HG02852 (cell line): ENCODE data around the gene P2RX3.
A peak's percentile ranks its signal among the peaks of the same experiment; 100 is the strongest.

Experiments used
- ATAC-seq: cut with Tn5 transposase; IDR thresholded peaks from one replicate; pipeline ENCODE4 v1.9.1; 2021; ENCODE audit warnings: mild to moderate bottlenecking, moderate library complexity; ENCODE audit not compliant: unreplicated experiment

Gene P2RX3

GRCh38 chr11:57309106-57310059 lies 28.8 kb upstream of the P2RX3 start:
- ATAC-seq = no peak

GRCh38 chr11:57310091-57310490 lies 28.1 kb upstream of the P2RX3 start:
- ATAC-seq = no peak

GRCh38 chr11:57310630-57311086 lies 27.5 kb upstream of the P2RX3 start:
- ATAC-seq = no peak

- peak; percentile 96 for ATAC-seq
Measured at GRCh38 chr11:57311109-57311936, 26.8 kb upstream of the P2RX3 start.

GRCh38 chr11:57312511-57313021 lies 25.6 kb upstream of the P2RX3 start:
- ATAC-seq = no peak

GRCh38 chr11:57313071-57313787 lies 24.9 kb upstream of the P2RX3 start:
- no peak for ATAC-seq

GRCh38 chr11:57313788-57314135 lies 24.4 kb upstream of the P2RX3 start:
- ATAC-seq = no peak

- no peak for ATAC-seq
Measured at GRCh38 chr11:57314221-57314973, 23.8 kb upstream of the P2RX3 start.

- ATAC-seq = no peak
Measured at GRCh38 chr11:57315491-57315890, 22.7 kb upstream of the P2RX3 start.

- no peak for ATAC-seq
Measured at GRCh38 chr11:57316017-57316416, 22.1 kb upstream of the P2RX3 start.

GRCh38 chr11:57318178-57318577 lies 20.0 kb upstream of the P2RX3 start:
- no peak for ATAC-seq

- no peak for ATAC-seq
Measured at GRCh38 chr11:57320067-57320718, 18.0 kb upstream of the P2RX3 start.

- no peak for ATAC-seq
Measured at GRCh38 chr11:57320719-57321387, 17.3 kb upstream of the P2RX3 start.

- ATAC-seq = no peak
Measured at GRCh38 chr11:57321388-57322255, 16.5 kb upstream of the P2RX3 start.

GRCh38 chr11:57322256-57323166 lies 15.6 kb upstream of the P2RX3 start:
- ATAC-seq = no peak

GRCh38 chr11:57323167-57323854 lies 14.8 kb upstream of the P2RX3 start:
- no peak for ATAC-seq

GRCh38 chr11:57323855-57324153 lies 14.3 kb upstream of the P2RX3 start:
- ATAC-seq = no peak
